ENCODE results near the gene COLEC11. TPM values are rescaled to one million over a fixed set of nuclear protein-coding genes. Genes with fewer than 3 reads are reported as not detected.

Gene COLEC11
- under 1 TPM in 1 of 2 experiments, not detected in 1; 0.47 TPM for total RNA-seq
- 0.10 TPM for polyA plus RNA-seq (2013, experiment 1 of 2)
- polyA plus RNA-seq (2013, experiment 2 of 2): not detected
- total RNA-seq: 0 to 1.6 (median 0.16) reads per million in 172 experiments

DNA sequence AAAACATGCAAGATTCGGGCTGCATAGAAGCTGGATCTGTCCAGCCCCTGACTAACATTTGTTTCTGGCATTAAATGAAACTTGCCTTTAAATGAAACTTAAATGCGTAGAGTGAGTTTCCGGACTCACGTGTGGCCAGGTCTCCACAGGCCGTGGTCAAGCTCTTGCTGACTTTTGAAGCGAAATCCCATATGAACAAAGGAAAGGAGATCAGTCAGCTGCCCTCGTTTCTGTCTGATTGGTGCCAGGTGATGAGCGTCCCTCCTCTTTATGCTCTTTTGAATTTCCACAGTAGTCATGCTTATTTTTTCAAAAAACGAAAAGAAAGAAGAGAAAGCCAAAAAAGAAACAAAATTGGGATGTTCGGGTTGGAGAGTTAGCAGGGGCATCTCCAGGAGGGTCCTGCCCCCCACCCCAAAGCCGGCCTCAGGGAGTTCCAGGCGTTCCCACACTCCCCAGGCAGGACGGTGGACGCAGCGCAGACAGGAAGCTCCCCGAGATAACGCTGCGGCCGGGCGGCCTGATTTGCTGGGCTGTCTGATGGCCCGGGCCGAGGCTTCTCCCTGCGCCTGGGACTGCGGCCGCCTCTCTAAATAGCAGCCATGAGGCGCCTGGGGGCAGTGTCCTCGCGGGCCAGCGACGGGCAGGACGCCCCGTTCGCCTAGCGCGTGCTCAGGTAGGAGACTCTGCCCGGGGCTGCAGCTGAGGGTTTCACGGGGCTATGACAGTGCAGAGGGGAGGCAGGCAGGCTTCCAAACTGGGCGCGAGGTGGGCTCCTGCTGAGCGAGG lies at the start of gene COLEC11:
Gene COLEC11, plus strand, starts transcription at position 620 of the 789 bp plus-strand sequence. CDS start 9,229 bp downstream, outside the sequence.
- Histone ChIP-seq H3K27me3 (ENCODE audit: control insufficient read depth in 1 of 2, insufficient read depth in 2 of 2, low read length in 2 of 2) (no peaks in the 10 kb centered on the region), H3K27ac (ENCODE audit: low read depth in 1 of 2, low read length in 2 of 2) (no peak within 1 kb of the TSS), H3K9me3 (ENCODE audit: control insufficient read depth in 1 of 2, insufficient read depth in 1 of 2, low read length in 2 of 2) (no peaks in the 10 kb centered on the region), H3K4me1 (ENCODE audit: insufficient read depth, low read length) (no peaks in the 10 kb centered on the region), H3K4me3 (ENCODE audit: low read length) (no peak within 1 kb of the TSS), H3K36me3 (ENCODE audit: insufficient read depth, low read length) (no peaks in the 10 kb centered on the region)
- TF ChIP-seq, protein P1, sequence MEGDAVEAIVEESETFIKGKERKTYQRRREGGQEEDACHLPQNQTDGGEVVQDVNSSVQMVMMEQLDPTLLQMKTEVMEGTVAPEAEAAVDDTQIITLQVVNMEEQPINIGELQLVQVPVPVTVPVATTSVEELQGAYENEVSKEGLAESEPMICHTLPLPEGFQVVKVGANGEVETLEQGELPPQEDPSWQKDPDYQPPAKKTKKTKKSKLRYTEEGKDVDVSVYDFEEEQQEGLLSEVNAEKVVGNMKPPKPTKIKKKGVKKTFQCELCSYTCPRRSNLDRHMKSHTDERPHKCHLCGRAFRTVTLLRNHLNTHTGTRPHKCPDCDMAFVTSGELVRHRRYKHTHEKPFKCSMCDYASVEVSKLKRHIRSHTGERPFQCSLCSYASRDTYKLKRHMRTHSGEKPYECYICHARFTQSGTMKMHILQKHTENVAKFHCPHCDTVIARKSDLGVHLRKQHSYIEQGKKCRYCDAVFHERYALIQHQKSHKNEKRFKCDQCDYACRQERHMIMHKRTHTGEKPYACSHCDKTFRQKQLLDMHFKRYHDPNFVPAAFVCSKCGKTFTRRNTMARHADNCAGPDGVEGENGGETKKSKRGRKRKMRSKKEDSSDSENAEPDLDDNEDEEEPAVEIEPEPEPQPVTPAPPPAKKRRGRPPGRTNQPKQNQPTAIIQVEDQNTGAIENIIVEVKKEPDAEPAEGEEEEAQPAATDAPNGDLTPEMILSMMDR (IDR thresholded peaks at IDR 0.05): no peak
- POLR2A ChIA-PET: no interaction called here
- DNase-seq: no peak
- Mint-ChIP-seq H3K27me3 (no peaks in the 10 kb centered on the region), H3K9me3 (no peaks in the 10 kb centered on the region), H3K27ac (no peak within 1 kb of the TSS), H3K36me3 (ENCODE audit: low read depth) (peaks cover 12% of the 10 kb centered on the region), H3K4me1 (ENCODE audit: low read depth) (peaks cover 8% of the 10 kb centered on the region), H3K4me3 (no peak within 1 kb of the TSS)
- intact Hi-C loops (cut with DNase I, micrococcal nuclease): no loop called here
- ATAC-seq (ENCODE audit: poor library complexity): no peak
- CTCF ChIA-PET: no interaction called here

DNA sequence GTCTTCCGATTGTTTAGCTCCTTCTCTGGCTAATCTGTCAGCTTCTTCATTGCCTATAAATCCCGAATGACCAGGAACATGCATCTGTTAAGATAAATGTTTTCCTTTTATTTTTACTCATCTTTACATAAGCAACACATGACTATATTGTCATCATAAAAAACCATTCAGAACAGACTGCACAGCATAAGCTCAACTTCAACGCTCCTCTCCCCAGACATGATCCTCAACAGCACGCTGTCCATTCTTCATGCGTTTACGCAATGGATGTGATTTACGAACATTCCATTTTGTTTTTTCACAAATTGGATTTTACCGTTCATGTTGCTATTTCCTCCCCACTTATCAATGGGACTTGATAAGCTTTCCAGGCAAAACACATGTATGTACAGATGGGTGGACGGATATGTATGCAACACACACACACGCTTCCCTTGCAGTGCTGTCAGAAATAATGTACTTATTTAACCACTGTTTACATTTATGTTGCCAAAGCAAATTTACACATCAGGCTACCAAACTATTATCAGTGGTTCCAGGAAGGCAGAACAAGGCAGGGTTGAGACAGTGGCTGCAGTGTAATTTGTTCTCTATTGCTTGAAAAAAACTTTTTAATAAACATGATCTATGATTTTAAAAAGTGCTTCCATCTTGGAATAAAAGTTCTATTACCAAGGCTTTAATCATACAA lies 49.0 kb upstream of the COLEC11 start:
- peaks cover 91% of the 10 kb centered on the region for H3K36me3 Mint-ChIP-seq (ENCODE audit: low read depth)
- Histone ChIP-seq H3K27me3 (ENCODE audit: control insufficient read depth in 1 of 2, insufficient read depth in 2 of 2, low read length in 2 of 2) (no peaks in the 10 kb centered on the region), H3K27ac (ENCODE audit: low read depth in 1 of 2, low read length in 2 of 2) (no peak overlapping the region), H3K36me3 (ENCODE audit: insufficient read depth, low read length) (peaks cover 89% of the 10 kb centered on the region), H3K9me3 (ENCODE audit: control insufficient read depth in 1 of 2, insufficient read depth in 1 of 2, low read length in 2 of 2) (no peaks in the 10 kb centered on the region), H3K4me3 (ENCODE audit: low read length) (no peak overlapping the region), H3K4me1 (ENCODE audit: insufficient read depth, low read length) (no peaks in the 10 kb centered on the region)
- no peak overlapping the region for H3K27ac Mint-ChIP-seq
- H3K27me3 Mint-ChIP-seq: no peaks in the 10 kb centered on the region
- peaks cover 3% of the 10 kb centered on the region for H3K4me1 Mint-ChIP-seq (ENCODE audit: low read depth)
- H3K9me3 Mint-ChIP-seq: no peaks in the 10 kb centered on the region
- DNase-seq (no peak), ATAC-seq (ENCODE audit: poor library complexity) (no peak)
- intact Hi-C loops (cut with DNase I, micrococcal nuclease): no loop called here
- ChIA-PET POLR2A (interaction anchor here (1.0 kb wide), 2 partner anchors 12 to 27 kb away, joined by 3 to 5 read pairs; partner anchors contain the start of gene RNASEH1), CTCF (no interaction called here)
- TF ChIP-seq, protein P1 (IDR thresholded peaks at IDR 0.05): no peak
- H3K4me3 Mint-ChIP-seq: no peak overlapping the region

DNA sequence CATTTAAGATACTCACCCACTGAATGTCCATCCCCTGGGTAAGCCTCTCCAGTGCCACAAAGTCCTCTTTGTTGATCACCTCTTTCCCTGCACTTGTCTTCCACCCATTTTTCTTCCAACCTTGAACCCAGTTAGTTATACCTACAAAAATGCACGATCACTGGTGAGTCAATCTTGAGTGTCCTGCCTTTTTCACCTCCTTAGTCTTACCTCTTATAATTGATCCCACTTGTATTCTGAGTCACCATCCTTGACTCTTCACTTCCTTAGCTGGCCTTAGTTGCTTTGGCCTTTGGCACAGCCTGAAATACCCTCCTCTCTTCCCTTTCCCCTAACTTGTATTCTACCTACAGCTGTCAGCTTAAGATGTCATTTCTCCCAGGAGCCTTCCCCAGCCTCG lies 47.0 kb upstream of the COLEC11 start:
- Mint-ChIP-seq H3K4me3 (no peak overlapping the region), H3K27me3 (no peaks in the 10 kb centered on the region), H3K4me1 (ENCODE audit: low read depth) (peaks cover 4% of the 10 kb centered on the region), H3K36me3 (ENCODE audit: low read depth) (peaks cover 95% of the 10 kb centered on the region), H3K9me3 (no peaks in the 10 kb centered on the region), H3K27ac (no peak overlapping the region)
- Histone ChIP-seq H3K9me3 (ENCODE audit: control insufficient read depth in 1 of 2, insufficient read depth in 1 of 2, low read length in 2 of 2) (no peaks in the 10 kb centered on the region), H3K27ac (ENCODE audit: low read depth in 1 of 2, low read length in 2 of 2) (no peak overlapping the region), H3K27me3 (ENCODE audit: control insufficient read depth in 1 of 2, insufficient read depth in 2 of 2, low read length in 2 of 2) (no peaks in the 10 kb centered on the region), H3K4me3 (ENCODE audit: low read length) (no peak overlapping the region), H3K4me1 (ENCODE audit: insufficient read depth, low read length) (no peaks in the 10 kb centered on the region), H3K36me3 (ENCODE audit: insufficient read depth, low read length) (peaks cover 84% of the 10 kb centered on the region)
- POLR2A ChIA-PET: no interaction called here
- TF ChIP-seq, protein P1 (IDR thresholded peaks at IDR 0.05): no peak
- CTCF ChIA-PET: no interaction called here
- intact Hi-C loops (cut with DNase I, micrococcal nuclease): no loop called here
- ATAC-seq (ENCODE audit: poor library complexity) (no peak), DNase-seq (no peak)
